Large intestine (tissue), 3 donors: ENCODE data around the gene IHH. TPM values are rescaled to one million over a fixed set of nuclear protein-coding genes. Genes with fewer than 3 reads are reported as not detected.
A peak's percentile ranks its signal among the peaks of the same experiment; 100 is the strongest.

Source experiments
- DNase-seq, 2 donors: peaks; one replicate each; pipeline versions ENCODE4 v3.0.0 to v3.0.0-alpha.2; 2013
- H3K27ac ChIP-seq: one replicate; pipeline ENCODE4 v1.5.1; 2013; ENCODE audit warnings: low read length
- H3K27me3 ChIP-seq: 2 replicates; pipeline ENCODE4 v1.6.1; 2013; ENCODE audit warnings: low read length; ENCODE audit not compliant: control insufficient read depth, insufficient read depth
- H3K36me3 ChIP-seq: 2 replicates; pipeline ENCODE4 v1.6.1; 2013; ENCODE audit warnings: low read length; ENCODE audit not compliant: control insufficient read depth, insufficient read depth
- H3K4me1 ChIP-seq: one replicate; pipeline ENCODE4 v1.6.1; 2013; ENCODE audit warnings: low read length; ENCODE audit not compliant: control insufficient read depth, insufficient read depth
- H3K4me3 ChIP-seq: one replicate; pipeline ENCODE4 v1.5.1; 2013; ENCODE audit warnings: low read length
- H3K9me3 ChIP-seq: one replicate; pipeline ENCODE4 v1.6.1; 2013; ENCODE audit warnings: mild to moderate bottlenecking, low read depth, low read length, moderate library complexity; ENCODE audit not compliant: control insufficient read depth
- WGBS: methylation state at CpG from one replicate; pipeline ENCODE4 v1.1.5; 2013; ENCODE audit warnings: low lambda C conversion rate; ENCODE audit not compliant: insufficient coverage; 5-methylcytosine and 5-hydroxymethylcytosine counted together
- polyA plus RNA-seq: library from polyadenylated mRNA; unstranded; fragments of 120-200 nt; gene quantifications from one replicate; pipeline ENCODE4 v1.2.1, GENCODE V29; 2013

IHH gene
- polyA plus RNA-seq, 1 donor: 68.4 TPM

DNA sequence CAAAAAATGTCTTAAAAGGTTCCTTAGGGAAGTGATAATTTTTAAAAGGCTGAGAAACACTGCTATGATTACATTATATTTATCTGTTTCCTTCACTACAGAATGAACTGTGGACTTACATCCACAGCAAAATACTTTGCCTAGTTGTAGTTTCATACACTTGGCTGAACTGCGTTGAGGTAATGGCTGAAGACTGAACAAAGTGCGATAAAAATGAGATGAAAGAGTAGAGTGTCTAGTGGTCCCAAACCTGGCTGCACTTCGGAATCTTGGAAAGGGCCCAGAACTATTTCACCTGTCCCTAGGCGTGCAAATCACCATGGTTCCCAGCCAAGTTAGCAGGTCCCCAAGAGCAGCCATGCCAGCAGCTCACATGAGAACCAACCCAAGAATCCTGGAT is 18.2 kb upstream of the IHH start:
- peak overlapping the region; percentile 84 for H3K27ac ChIP-seq
- no CpG with 5 or more reads among the region's 4 CpGs for WGBS

DNA sequence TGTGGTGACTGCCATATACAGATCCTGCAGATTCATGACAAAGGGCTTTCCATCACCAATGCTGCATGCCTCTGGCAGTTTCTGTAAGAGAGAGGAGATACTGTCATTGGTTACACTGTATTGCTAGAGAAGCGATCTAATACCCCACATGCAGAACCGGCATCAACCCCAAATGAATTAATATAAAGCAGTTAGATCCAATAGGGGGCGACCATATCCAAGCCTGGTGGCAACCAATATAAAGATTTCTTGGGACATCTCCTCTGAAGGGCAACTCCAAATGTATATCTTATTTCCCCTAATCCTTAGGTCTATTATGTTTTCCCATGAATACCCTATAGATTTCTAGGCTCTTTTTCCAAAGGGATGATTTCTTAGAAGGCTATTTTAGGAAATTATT is 17.4 kb upstream of the IHH start:
- Histone ChIP-seq H3K36me3 (peaks cover 30% of the 10 kb centered on the region), H3K4me1 (peaks cover 61% of the 10 kb centered on the region), H3K4me3 (no peak overlapping the region), H3K9me3 (no peaks in the 10 kb centered on the region), H3K27me3 (no peaks in the 10 kb centered on the region), H3K27ac (peak overlapping the region; percentile 84)
- no peak for DNase-seq
- no CpG with 5 or more reads among the region's 3 CpGs for WGBS

More for the DNA sequence above, 18.2 kb upstream of the IHH start:
- DNase-seq: peak in 1 of 2 donors; percentile 78
- Histone ChIP-seq H3K36me3 (peaks cover 30% of the 10 kb centered on the region), H3K4me1 (peaks cover 54% of the 10 kb centered on the region), H3K4me3 (no peak overlapping the region), H3K27me3 (no peaks in the 10 kb centered on the region), H3K9me3 (no peaks in the 10 kb centered on the region)

DNA sequence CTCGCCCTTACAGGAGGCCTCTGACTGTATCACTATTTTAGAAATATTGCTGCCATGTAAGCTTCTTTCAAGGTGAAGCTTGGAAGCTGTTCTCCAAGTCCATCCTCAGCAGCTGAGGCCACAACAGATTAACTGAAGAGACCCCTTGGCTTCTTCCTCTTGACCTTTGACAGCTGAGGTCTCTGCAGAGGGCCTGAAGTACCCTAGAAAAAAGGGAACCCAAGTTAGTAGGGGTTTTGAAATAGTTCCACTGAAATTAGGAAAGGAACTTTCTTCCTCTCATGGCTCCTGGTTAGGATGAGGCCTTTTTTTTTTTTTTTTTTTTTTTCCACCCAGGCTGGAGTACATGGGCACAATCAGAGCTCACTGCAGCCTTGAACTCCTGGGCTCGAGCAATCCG is 15.5 kb upstream of the IHH start:
- H3K27me3 ChIP-seq: no peaks in the 10 kb centered on the region
- peaks cover 62% of the 10 kb centered on the region for H3K4me1 ChIP-seq
- H3K4me3 ChIP-seq: no peak overlapping the region
- no peak overlapping the region for H3K27ac ChIP-seq
- DNase-seq: no peak
- no CpG with 5 or more reads among the region's 3 CpGs for WGBS
- H3K36me3 ChIP-seq: peaks cover 30% of the 10 kb centered on the region
- H3K9me3 ChIP-seq: no peaks in the 10 kb centered on the region

DNA sequence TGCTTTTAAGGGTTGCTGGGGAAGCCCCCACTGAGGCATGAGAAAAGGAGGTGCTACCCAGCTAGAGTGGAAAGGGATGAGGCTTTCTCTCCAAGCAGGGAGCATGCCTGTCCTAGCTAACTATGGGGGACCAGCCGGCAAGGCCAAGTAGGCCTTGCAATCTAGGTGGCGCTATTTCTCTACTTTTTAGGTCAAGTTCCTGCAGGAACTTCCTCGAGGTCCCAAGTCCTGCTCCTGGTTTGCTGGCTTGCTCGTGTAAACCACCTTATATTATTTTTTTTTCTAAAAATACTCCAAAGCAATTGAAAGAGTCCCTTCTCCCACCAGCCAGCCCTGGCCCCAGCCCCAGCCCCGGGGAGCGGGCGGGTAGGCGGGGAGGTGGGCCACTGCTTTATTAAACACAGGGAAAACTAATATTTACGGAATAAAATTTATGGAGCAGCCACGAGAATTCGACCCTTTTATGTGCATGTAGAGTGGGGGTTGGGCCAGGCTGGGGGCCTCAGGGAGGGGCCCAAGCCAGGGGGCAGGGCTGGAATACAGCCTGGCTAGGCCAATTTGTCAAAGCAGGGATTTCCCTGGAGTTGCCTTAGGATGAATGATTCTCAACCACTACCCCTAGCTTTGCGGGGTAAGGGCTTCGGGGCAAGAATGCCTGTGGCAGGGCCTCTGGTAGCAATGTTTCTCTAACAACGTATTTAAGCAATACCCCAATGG is 12.8 kb upstream of the IHH start:
- H3K27me3 ChIP-seq: no peaks in the 10 kb centered on the region
- peak overlapping the region; percentile 79 for H3K27ac ChIP-seq
- peaks cover 30% of the 10 kb centered on the region for H3K36me3 ChIP-seq
- H3K9me3 ChIP-seq: no peaks in the 10 kb centered on the region
- WGBS: no CpG with 5 or more reads among the region's 14 CpGs
- no peak overlapping the region for H3K4me3 ChIP-seq
- peaks cover 59% of the 10 kb centered on the region for H3K4me1 ChIP-seq
- DNase-seq: peak; percentile 90 to 91

DNA sequence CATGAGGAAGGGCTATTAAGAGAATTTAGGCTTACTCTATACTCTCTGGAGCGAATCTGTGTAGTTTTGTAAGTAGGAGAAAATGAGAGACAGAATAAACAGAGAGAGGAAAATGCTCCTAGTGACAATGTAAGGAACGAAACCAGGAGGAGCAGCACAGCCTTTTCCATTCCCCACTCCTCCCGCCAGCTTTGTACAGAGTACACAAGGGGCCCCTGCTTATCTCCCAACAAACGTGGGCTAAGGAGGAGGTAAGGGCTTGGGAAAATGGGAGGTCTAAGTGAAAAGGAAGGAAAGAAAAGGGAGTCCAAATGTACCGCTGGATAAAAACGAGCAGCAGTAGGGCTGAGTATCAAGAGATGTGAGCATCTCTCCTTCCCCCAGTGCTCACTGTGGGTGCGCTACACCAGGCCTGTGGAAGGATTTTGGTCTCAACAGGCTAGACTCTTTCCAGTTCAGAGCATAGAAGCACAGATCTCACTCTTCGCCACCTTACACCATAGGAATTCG is 12.1 kb upstream of the IHH start:
- Histone ChIP-seq H3K27ac (peak overlapping the region; percentile 79), H3K9me3 (no peaks in the 10 kb centered on the region), H3K4me1 (peaks cover 51% of the 10 kb centered on the region), H3K27me3 (no peaks in the 10 kb centered on the region), H3K36me3 (peaks cover 28% of the 10 kb centered on the region), H3K4me3 (no peak overlapping the region)
- peak in 1 of 2 donors; percentile 70 for DNase-seq
- WGBS: no CpG with 5 or more reads among the region's 9 CpGs

DNA sequence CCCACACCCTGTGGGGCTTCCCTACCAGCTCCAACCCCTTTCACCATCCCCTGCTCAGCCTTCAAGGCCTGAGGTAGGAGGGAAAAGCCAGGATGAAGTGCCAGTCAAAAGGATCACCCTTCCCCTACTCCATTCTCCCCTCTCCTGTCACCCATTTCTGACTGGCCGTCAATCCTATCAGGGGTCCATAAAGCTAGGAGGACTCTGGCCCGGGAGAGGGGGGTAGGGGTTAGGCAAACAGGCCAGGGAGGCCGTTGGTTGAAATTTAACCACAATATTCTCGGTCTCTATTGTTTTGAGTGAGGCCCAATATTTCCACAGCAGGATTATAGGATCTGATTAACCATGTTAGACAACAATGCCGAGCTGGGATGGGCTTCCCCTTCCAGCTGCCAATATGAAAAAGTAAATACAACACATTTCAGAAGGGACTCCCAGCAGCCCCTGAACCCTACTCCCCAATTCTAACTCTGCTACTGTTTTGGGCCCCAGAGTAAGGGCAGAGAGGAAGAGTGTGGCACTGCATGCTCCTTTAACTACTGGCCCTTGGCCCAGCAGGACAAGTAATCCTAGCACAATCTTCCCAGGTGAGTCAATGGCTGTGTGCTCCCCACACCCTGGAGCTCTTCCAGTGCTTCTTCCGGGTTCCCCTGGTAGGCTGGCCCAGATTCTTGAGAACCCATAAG is 10.6 kb upstream of the IHH start:
- H3K27me3 ChIP-seq: no peaks in the 10 kb centered on the region
- peak; percentile 69 to 91 for DNase-seq
- peaks cover 13% of the 10 kb centered on the region for H3K36me3 ChIP-seq
- H3K27ac ChIP-seq: peak overlapping the region; percentile 79
- no peaks in the 10 kb centered on the region for H3K9me3 ChIP-seq
- peaks cover 51% of the 10 kb centered on the region for H3K4me1 ChIP-seq
- WGBS: no CpG with 5 or more reads among the region's 6 CpGs
- no peak overlapping the region for H3K4me3 ChIP-seq

DNA sequence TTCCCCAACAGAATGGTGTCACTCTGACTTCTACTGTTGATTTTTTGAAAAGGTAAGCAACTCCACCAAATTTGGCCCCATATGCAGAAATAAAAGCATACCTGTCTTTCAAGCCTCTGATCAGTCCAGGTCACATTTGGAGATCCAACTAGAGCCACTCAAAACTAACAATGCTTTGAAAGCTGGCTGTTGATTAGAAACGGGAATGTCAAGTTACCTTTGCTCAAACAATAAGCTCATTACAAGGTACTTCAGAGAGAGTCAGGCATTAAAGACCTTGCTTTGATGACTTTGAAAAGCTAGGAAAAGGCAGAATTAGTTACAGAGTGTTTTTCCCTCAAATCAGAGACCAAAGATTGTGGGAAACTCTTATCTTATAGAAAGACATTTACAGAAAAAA is 4.8 kb upstream of the IHH start:
- H3K27ac ChIP-seq: no peak overlapping the region
- peaks cover 27% of the 10 kb centered on the region for H3K4me1 ChIP-seq
- no peaks in the 10 kb centered on the region for H3K9me3 ChIP-seq
- H3K27me3 ChIP-seq: peaks cover 19% of the 10 kb centered on the region
- DNase-seq: peak in 1 of 2 donors; percentile 24
- no peaks in the 10 kb centered on the region for H3K36me3 ChIP-seq
- no peak overlapping the region for H3K4me3 ChIP-seq
- WGBS: 29% methylated on average over 1 of the region's 1 CpG

DNA sequence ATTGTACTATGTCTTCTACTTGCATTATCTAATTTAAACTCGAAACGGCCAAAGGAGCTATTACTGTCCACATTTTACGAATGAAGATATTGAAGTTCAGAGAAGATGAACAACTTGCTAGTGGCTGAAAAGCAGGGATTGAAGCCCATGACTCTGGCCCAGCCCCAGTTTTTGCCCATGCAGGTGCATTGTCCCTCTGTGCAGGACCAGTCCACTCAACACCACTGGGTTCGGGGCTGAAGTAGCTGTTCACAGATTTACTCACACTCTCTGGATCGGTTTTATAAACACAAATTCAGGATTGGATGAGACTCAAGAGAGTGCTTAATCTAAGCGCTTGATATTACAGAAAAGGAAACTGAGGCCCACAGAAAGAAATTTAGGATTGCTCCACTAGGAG is 1.4 kb upstream of the IHH start:
- Histone ChIP-seq H3K36me3 (peaks cover 9% of the 10 kb centered on the region), H3K4me3 (no peak overlapping the region), H3K27me3 (peaks cover 48% of the 10 kb centered on the region), H3K9me3 (peaks cover 5% of the 10 kb centered on the region), H3K4me1 (peaks cover 18% of the 10 kb centered on the region), H3K27ac (no peak overlapping the region)
- 100% methylated on average over 1 of the region's 6 CpGs for WGBS
- DNase-seq: no peak

DNA sequence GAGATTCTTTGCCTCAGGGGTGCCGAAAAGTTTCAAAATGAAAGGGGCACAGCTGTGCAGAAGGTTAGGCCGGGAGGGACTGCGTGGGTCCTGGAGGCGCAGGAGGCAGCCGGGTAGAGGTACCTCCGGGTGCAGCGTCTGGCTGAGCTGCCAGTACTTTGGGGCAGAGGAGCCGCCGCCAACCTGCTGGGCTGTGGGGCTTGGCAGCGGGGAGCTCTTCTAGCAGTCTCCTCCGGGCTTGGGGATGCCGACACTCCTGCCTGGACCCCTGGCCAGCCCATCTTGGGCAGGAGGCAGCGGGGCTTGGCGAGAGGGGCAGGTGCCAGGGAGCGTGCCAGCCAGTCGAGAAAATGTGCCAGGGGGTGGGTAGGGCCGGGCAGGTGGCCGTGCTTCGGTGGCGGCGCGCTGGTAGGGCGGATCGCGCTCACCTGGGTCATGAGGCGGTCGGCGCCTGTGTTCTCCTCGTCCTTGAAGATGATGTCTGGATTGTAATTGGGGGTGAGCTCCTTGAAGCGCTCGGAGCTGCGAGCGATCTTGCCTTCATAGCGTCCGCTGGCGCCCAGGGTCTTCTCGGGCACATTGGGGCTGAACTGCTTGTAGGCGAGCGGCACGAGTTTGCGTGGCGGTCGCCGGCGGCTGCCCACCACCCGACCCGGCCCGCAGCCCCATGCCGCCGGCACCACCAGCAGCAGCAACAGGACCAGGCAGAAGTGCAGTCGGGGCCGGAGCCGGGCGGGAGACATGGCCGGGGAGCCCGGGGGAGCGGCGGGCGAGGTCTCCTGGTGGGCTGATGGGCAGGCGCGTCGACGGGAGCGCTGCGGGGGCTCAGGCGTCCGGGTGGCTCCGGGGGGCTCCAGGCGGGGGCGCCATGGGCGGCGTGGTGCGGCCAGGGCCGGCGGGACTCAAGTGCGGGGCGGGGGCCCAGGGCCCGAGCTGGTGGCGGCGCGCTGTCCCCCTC is 717 bp downstream of the IHH start:
- peaks cover 30% of the 10 kb centered on the region for H3K36me3 ChIP-seq
- WGBS: no CpG with 5 or more reads among the region's 81 CpGs
- DNase-seq: peak in 1 of 2 donors; percentile 57
- peaks cover 5% of the 10 kb centered on the region for H3K9me3 ChIP-seq
- H3K27ac ChIP-seq: peak overlapping the region; percentile 84
- peak overlapping the region; percentile 69 for H3K4me3 ChIP-seq
- H3K27me3 ChIP-seq: peaks cover 52% of the 10 kb centered on the region
- peaks cover 18% of the 10 kb centered on the region for H3K4me1 ChIP-seq

DNA sequence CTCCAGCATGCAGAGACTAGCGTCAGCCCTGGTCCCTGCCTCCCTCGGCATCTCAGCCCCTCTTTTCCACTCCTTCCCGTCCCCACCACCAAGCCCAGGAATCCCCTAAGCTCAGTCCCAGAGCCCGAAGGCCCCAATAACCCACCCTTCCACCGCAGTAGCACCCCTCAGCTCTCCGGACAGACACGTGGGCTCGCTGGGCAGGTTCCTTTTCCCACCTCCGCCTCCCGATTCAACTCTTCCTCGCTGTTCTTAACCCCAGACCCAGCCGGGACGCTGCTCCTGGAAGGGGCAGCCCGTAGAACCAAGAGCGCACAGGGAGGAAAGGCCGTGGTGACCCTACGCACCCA is 1.4 kb downstream of the IHH start:
- H3K4me1 ChIP-seq: peaks cover 18% of the 10 kb centered on the region
- H3K36me3 ChIP-seq: peaks cover 36% of the 10 kb centered on the region
- no peak for DNase-seq
- peaks cover 5% of the 10 kb centered on the region for H3K9me3 ChIP-seq
- peaks cover 52% of the 10 kb centered on the region for H3K27me3 ChIP-seq
- no CpG with 5 or more reads among the region's 17 CpGs for WGBS
- peak overlapping the region; percentile 69 for H3K4me3 ChIP-seq
- H3K27ac ChIP-seq: peak overlapping the region; percentile 84
